Astrocyte of the cerebellum (primary cell): Measurements from ENCODE around the gene HELB.

Experiments used
- DNase-seq: peaks from one replicate; pipeline ENCODE4 v3.0.0-alpha.2; 2011; ENCODE audit warnings: low read depth
- H3K4me3 ChIP-seq: 2 replicates; pipeline ENCODE4 v1.5.1; 2011; ENCODE audit warnings: mild to moderate bottlenecking, low read depth, low read length, moderate library complexity
- in situ Hi-C: cut with HindIII; loops from 2 replicates; pipeline ENCODE4 v1.10.0; 2017; ENCODE audit warnings: low sequenced_read_pairs
- TF ChIP-seq, protein P1 (sequence below): IDR thresholded peaks from 2 replicates; pipeline ENCODE4 v1.5.1; 2012; ENCODE audit warnings: low read length, low read depth, moderate library complexity, mild to moderate bottlenecking; ENCODE audit errors: missing control alignments

HELB gene

GRCh38 chr12:66354291-66354690 is 52.0 kb downstream of the HELB start:
- H3K4me3 ChIP-seq = no peak overlapping the region
- TF ChIP-seq, protein P1, sequence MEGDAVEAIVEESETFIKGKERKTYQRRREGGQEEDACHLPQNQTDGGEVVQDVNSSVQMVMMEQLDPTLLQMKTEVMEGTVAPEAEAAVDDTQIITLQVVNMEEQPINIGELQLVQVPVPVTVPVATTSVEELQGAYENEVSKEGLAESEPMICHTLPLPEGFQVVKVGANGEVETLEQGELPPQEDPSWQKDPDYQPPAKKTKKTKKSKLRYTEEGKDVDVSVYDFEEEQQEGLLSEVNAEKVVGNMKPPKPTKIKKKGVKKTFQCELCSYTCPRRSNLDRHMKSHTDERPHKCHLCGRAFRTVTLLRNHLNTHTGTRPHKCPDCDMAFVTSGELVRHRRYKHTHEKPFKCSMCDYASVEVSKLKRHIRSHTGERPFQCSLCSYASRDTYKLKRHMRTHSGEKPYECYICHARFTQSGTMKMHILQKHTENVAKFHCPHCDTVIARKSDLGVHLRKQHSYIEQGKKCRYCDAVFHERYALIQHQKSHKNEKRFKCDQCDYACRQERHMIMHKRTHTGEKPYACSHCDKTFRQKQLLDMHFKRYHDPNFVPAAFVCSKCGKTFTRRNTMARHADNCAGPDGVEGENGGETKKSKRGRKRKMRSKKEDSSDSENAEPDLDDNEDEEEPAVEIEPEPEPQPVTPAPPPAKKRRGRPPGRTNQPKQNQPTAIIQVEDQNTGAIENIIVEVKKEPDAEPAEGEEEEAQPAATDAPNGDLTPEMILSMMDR = no peak
- peak; percentile 53 for DNase-seq
- in situ Hi-C loops = no loop called here

- no peak for DNase-seq
- no peak overlapping the region for H3K4me3 ChIP-seq
- TF ChIP-seq, protein P1 = no peak
- in situ Hi-C loops = no loop called here
Observed at GRCh38 chr12:66359300-66359699, 57.0 kb downstream of the HELB start.

DNA sequence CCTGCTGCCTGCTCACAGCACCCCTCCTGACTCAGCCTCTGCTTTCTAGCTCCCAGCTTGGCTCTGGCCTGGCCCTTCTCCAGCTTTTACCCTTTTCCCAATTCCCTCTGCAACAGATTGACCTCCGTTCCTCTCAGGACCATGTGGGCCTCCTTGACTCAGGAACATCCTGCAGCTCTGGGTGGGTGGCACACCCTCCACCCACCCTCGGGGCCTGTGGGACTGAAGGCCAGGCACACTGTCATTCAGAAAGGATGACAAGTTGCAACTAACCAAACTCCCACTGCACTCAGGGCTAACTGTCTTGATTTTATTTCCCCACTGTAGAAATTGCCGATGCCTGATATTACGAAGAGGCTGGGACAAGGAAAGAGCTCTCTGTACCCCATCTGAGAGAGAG is 59.4 kb downstream of the HELB start:
- in situ Hi-C loops = no loop called here
- no peak for DNase-seq
- H3K4me3 ChIP-seq = no peak overlapping the region
- TF ChIP-seq, protein P1 = no peak

DNA sequence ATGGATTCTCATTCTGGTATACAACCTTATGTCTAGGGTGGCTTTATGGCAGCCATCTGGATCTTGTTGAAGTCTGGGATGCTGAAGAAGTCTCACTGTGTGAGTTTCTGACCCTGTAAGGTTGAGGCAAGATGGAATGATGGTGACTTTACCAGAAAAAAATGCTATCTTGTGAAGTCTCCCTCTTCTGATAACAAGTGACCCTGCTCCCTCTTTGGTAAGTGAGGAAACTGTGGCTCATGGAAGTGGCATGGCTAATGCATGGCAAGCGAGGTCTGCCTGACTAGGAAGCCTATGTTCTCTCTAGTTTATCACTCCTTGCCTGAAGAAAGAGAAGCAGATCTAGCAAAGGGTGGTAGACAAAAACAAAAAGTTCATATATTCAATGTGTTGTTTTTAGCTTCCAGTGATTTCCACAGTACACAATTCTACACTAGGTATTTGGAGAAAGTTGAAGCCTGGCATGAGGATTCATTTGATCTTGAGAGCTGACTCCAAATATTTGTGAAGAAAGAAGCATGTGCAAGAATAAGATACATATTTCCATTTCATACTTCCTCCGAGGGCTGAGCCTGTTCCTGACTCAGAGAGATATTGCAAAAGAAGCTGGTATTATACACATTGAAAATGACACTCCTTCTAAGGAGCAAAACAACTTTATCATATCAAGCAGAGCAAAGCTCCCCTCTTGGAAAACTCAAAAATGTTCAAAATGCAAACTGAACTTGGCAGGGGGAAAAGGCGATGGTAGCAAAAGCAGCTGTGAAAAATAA is 63.6 kb downstream of the HELB start:
- DNase-seq = no peak
- in situ Hi-C loops = no loop called here
- TF ChIP-seq, protein P1 = no peak
- H3K4me3 ChIP-seq = no peak overlapping the region

- no peak overlapping the region for H3K4me3 ChIP-seq
- in situ Hi-C loops = no loop called here
- TF ChIP-seq, protein P1 = no peak
- no peak for DNase-seq
Observed at GRCh38 chr12:66367015-66367667, 64.8 kb downstream of the HELB start.

DNA sequence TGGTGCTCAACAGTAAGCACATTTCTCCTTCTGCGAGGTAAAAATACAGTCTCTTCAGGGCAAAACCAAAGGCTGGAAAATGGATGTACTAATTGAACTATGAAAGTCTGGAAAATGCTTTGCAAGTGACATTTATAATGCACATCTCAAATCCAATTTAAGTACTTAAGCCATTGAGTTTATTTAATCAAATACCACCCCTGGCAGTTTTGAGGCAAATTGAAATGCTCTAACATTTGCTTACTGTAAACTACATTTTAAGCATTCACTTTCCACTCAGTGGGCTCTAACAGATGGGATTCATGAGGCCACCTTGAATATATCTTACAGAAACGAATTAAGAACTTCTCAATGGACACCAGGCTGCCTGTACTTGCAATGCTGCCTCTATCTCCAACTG is 69.7 kb downstream of the HELB start:
- no peak for DNase-seq
- TF ChIP-seq, protein P1 = no peak
- H3K4me3 ChIP-seq = no peak overlapping the region
- in situ Hi-C loops = no loop called here
